Heart left ventricle (tissue), 16 donors: Measurements from ENCODE around the gene RAX2. TPM values are rescaled to one million over a fixed set of nuclear protein-coding genes. Genes with fewer than 3 reads are reported as not detected.
"Not testable (repeated sequence)": the region's sequence is repeated elsewhere in the genome, so short reads cannot be mapped to it uniquely, and the experiment has no call there.

ENCODE experiments used
- ATAC-seq, 4 donors: fragments of 200-7000 bp; cut with Tn5 transposase; one replicate each; pipeline ENCODE4 v1.9.1; 2020 to 2022; ENCODE audit warnings: moderate library complexity in 4 of 4, mild to moderate bottlenecking in 3 of 4, moderate number of reproducible peaks in 1 of 4
- DNase-seq, 5 donors: peaks; one replicate each; pipeline ENCODE4 v3.0.0-alpha.2; 2020
- H3K27ac ChIP-seq, 12 donors: fragments of 200-600 bp; sonication (generic) in 4 of 12; one replicate each; pipeline versions ENCODE4 v1.5.0 to v1.8.0; 2016 to 2022; ENCODE audit warnings: mild to moderate bottlenecking in 2 of 12
- H3K27me3 ChIP-seq, 9 donors: fragments of 200-600 bp; sonication (generic) in 2 of 9; one replicate each; pipeline versions ENCODE4 v1.5.1 to v1.8.0; 2016 to 2022; ENCODE audit warnings: mild to moderate bottlenecking in 3 of 9
- H3K36me3 ChIP-seq, 9 donors: fragments of 200-600 bp; sonication (generic) in 2 of 9; one replicate each; pipeline versions ENCODE4 v1.5.0 to v1.8.0; 2018 to 2022; ENCODE audit warnings: mild to moderate bottlenecking in 2 of 9
- H3K4me1 ChIP-seq, 12 donors: fragments of 200-600 bp; sonication (generic) in 4 of 12; one replicate each; pipeline versions ENCODE4 v1.5.0 to v1.8.0; 2016 to 2022; ENCODE audit warnings: mild to moderate bottlenecking in 3 of 12
- H3K4me3 ChIP-seq, 12 donors: fragments of 200-600 bp; sonication (generic) in 4 of 12; one replicate each; pipeline versions ENCODE4 v1.5.0 to v1.8.0; 2017 to 2022; ENCODE audit warnings: mild to moderate bottlenecking in 9 of 12, moderate library complexity in 4 of 12
- H3K9me3 ChIP-seq, 12 donors: fragments of 200-600 bp; sonication (generic) in 4 of 12; one replicate each; pipeline versions ENCODE4 v1.5.0 to v1.8.0; 2016 to 2022; ENCODE audit warnings: mild to moderate bottlenecking in 1 of 12
- POLR2A ChIP-seq, 2 donors: fragments of 450-650 bp; IDR thresholded peaks; one replicate each; pipeline ENCODE4 v1.6.1; 2017; ENCODE audit warnings: antibody characterized with exemption in 2 of 2, mild to moderate bottlenecking in 2 of 2, moderate library complexity in 2 of 2
- WGBS, 4 donors: extraction: QIAGEN DNeasy Blood & Tissue Kit in 2 of 4; methylation state at CpG; one replicate each; pipeline versions ENCODE4 v1.1.5 to v1.1.7; 2013 to 2018; 5-methylcytosine and 5-hydroxymethylcytosine counted together
- intact Hi-C, 10 donors: fragments of 100-400 bp; cut with DNase I; formaldehyde crosslinking; loops; one replicate each; pipeline versions ENCODE4 v1.11.1 to v1.14.2; 2022
- polyA plus RNA-seq, 2 donors: library from polyadenylated mRNA; stranded (reverse); fragments of 200-250 nt; gene quantifications; one replicate each; pipeline ENCODE4 v1.2.3, GENCODE V29; 2013
- total RNA-seq, 9 donors: library from RNA; depleted of rRNA in 2 of 9; stranded (reverse); fragments of >200 nt in 2 of 9; fragmentation: NEBNext Ultra II Directional in 3 of 9; extraction: Animal tissue kit (Norgen Biotek cat#: 25700) in 3 of 9; gene quantifications; one replicate each; pipeline versions ENCODE4 v1.1.0 to v1.2.4, GENCODE V29; 2016 to 2023
- TF ChIP-seq, protein P1 (sequence below), 12 donors: fragments of 200-600 bp; sonication (generic) in 4 of 12; IDR thresholded peaks; one replicate each; pipeline versions ENCODE4 v1.5.0 to v1.8.0; 2018 to 2022; ENCODE audit warnings: antibody characterized with exemption in 12 of 12, mild to moderate bottlenecking in 5 of 12
- donor health status: ischemic (EF 13 %, LVEDD 7.1; RV severe dilation, severe dysfunction).
- donor health status: healthy with polysubstance abuse.
- donor health status: DM: no; HTN: yes; CAD: no.
- donor health status: DM: no; HTN: no; CAD: no.
- donor health status: ischemic (EF 25% LVEDD 6.9; RV normal size, moderate dysfunction).
- donor health status: ischemic (EF 25% LVEDD 5.7; RV mildly dilated, moderate dysfunction).
- donor health status: healthy.
- donor health status: DM: yes; HTN: yes; CAD: no.
- donor health status: ischemic (EF 35%, LVEDD 5.7; RV mildly dilated, moderate dysfunction).
- donor health status: nonischemic (EF 11% LVEDD 7.7; RV severe dilation, severe dysfunction).
- donor health status: DM: yes; HTN: yes; CAD: no.
- donor health status: PGD.
- donor health status: ischemic (EF 29% LVEDD 5.4; RV normal size, mild dysfunction).
- donor health status: nonischemic (EF 23%, LVEDD 6.1; RV moderate dilation, normal function).

Gene RAX2
- total and polyA plus RNA-seq, 11 donors = not detected

DNA sequence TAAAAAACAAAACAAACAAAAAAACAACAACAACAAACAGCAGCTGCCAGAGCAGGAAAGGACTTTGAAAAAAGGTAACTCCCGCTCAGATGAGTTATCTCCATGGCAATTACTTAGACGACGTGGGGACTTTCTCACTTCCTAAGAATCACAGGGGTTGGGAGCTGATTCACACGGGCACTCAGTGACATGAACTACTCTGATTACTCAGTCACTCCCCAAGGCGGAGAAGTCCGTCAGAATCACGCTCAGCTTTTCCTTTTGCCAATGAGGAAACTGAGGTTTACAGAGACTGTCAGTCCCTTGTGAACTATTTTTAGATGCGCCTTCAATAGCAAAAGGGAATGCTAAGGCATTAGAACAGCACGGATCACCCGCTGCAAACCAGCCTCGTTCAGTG, 46.4 kb upstream of the RAX2 start:
- H3K9me3 ChIP-seq = no peaks in the 10 kb centered on the region
- intact Hi-C loops = no loop called here
- DNase-seq (no peak), ATAC-seq (peak in 1 of 4 donors; percentile 76)
- no peaks in the 10 kb centered on the region for H3K36me3 ChIP-seq
- no peak overlapping the region for H3K27ac ChIP-seq
- H3K4me1 ChIP-seq = peaks cover 0 to 18% (median 4%) of the 10 kb centered on the region in 12 donors
- TF ChIP-seq, protein P1, sequence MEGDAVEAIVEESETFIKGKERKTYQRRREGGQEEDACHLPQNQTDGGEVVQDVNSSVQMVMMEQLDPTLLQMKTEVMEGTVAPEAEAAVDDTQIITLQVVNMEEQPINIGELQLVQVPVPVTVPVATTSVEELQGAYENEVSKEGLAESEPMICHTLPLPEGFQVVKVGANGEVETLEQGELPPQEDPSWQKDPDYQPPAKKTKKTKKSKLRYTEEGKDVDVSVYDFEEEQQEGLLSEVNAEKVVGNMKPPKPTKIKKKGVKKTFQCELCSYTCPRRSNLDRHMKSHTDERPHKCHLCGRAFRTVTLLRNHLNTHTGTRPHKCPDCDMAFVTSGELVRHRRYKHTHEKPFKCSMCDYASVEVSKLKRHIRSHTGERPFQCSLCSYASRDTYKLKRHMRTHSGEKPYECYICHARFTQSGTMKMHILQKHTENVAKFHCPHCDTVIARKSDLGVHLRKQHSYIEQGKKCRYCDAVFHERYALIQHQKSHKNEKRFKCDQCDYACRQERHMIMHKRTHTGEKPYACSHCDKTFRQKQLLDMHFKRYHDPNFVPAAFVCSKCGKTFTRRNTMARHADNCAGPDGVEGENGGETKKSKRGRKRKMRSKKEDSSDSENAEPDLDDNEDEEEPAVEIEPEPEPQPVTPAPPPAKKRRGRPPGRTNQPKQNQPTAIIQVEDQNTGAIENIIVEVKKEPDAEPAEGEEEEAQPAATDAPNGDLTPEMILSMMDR (IDR thresholded peaks at IDR 0.05) = no peak
- no peak for TF ChIP-seq POLR2A (IDR thresholded peaks at IDR 0.05)
- H3K27me3 ChIP-seq = peaks cover 0 to 4% (median 0%) of the 10 kb centered on the region in 9 donors
- H3K4me3 ChIP-seq = peak overlapping the region in 1 of 12 donors; percentile 6
- 22 to 27% (median 24%) methylated on average over 11 of the region's 11 CpGs for WGBS, 4 donors

DNA sequence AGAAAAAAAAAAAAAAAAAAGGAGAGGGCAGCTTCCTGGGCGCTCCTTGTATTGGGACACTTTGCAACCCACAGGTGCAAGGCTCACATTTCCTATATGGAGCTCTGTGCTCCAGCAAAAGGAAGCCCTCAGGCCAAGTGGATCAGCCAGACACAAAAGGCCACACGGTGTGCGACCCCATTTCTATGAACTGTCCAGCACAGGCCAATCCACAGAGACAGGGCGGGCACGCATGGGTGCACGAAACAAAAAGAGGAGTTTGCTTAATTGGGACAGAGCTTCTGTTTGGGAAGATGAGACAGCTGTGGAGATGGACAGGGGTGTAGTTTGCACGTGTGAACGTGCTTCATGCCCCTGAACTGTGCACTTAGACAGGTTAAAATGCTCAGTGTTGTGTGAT, 45.7 kb upstream of the RAX2 start:
- Histone ChIP-seq H3K36me3 (no peaks in the 10 kb centered on the region), H3K4me1 (peaks cover 0 to 25% (median 10%) of the 10 kb centered on the region in 12 donors), H3K27me3 (peaks cover 0 to 4% (median 0%) of the 10 kb centered on the region in 9 donors), H3K9me3 (no peaks in the 10 kb centered on the region), H3K4me3 (no peak overlapping the region), H3K27ac (no peak overlapping the region)
- ATAC-seq = no peak
- DNase-seq = no peak
- intact Hi-C loops = no loop called here
- no peak for TF ChIP-seq POLR2A (IDR thresholded peaks at IDR 0.05)
- TF ChIP-seq, protein P1 (IDR thresholded peaks at IDR 0.05) = no peak
- WGBS, 4 donors = 90 to 92% (median 91%) methylated on average over 8 of the region's 8 CpGs

DNA sequence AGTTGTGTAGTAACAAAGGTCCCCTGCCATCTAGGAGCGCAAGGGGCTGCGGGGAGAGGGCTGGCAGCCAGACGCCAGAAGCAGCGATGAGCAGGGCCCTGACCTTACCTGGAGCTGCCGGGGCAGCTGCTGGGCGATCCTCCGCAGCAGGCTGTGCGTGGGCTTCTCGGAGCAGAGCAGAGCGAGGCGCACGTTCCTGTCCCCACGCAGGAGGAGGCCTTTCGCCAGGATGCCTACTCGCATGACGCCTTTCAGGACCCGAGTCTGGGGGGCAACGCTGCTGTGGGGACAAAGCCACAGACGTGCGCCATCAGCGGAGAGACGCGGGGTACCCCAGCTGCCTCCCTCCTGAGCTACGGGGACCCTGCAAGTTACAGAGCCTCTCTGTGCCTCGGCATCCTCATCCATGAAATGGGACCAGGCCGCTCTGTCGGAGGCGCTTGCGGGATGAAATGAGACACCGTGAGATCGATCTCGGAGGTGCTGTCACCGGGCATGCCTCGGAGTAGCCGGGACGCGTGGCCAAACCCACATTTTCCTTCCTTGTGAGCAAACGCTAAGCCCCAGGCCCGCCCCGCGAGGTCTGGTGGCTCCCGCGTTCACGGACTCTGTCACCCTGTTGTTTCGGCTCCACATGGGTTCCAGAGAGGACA, 44.7 kb upstream of the RAX2 start:
- DNase-seq (no peak), ATAC-seq (no peak)
- H3K27ac ChIP-seq = no peak overlapping the region
- H3K4me1 ChIP-seq = peaks cover 0 to 31% (median 11%) of the 10 kb centered on the region in 12 donors
- H3K4me3 ChIP-seq = no peak overlapping the region
- intact Hi-C loops = no loop called here
- no peaks in the 10 kb centered on the region for H3K9me3 ChIP-seq
- no peaks in the 10 kb centered on the region for H3K36me3 ChIP-seq
- TF ChIP-seq POLR2A (IDR thresholded peaks at IDR 0.05) = no peak
- TF ChIP-seq, protein P1 (IDR thresholded peaks at IDR 0.05) = no peak
- H3K27me3 ChIP-seq = no peaks in the 10 kb centered on the region
- 89 to 94% (median 92%) methylated on average over 30 to 45 of the region's 45 CpGs for WGBS, 4 donors

DNA sequence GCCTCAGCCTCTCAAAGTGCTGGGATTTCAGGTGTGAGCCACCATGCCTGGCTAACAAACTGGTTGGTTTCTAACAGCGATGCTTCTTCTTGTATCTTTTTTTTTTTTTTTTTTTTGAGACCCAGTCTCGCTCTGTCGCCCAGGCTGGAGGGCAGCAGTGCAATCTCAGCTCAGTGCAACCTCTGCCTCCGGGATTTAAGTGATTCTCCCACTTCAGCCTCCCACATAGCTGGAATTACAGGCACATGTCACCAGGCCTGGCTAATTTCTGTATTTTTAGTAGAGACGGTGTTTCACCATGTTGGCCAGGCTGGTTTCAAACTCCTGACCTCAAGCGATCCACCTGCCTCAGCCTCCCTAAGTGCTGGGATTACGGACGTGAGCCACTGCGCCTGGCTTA, 44.1 kb upstream of the RAX2 start:
- H3K36me3 ChIP-seq, H3K27ac ChIP-seq, ATAC-seq, DNase-seq, H3K27me3 ChIP-seq, intact Hi-C loops, H3K4me3 ChIP-seq, H3K9me3 ChIP-seq: not testable (repeated sequence)
- WGBS, 4 donors = 89 to 96% (median 93%) methylated on average over 9 of the region's 9 CpGs
- H3K4me1 ChIP-seq = peaks cover 0 to 36% (median 11%) of the 10 kb centered on the region in 12 donors

DNA sequence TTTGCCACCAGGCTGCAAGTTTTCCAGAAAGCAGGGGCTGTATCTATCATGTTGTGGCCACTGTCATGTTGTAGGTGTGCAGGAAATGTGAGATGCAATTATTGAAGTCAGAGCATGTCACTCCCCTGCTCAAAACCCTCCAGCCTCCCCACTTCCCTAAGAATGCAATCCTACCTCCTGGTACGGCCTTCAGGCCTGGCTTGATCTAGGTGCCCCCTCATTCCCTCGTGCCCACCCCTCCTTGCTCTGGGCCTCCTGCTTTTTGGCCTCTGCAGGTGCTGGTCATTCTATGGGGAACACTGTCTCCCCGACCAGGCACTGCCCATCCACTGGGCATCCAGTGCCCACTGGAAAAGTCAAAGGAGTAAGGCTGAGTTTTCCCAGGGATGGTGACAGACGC, 42.6 kb upstream of the RAX2 start:
- H3K9me3 ChIP-seq = no peaks in the 10 kb centered on the region
- 90 to 96% (median 94%) methylated on average over 4 of the region's 4 CpGs for WGBS, 4 donors
- H3K4me1 ChIP-seq = peaks cover 0 to 36% (median 11%) of the 10 kb centered on the region in 12 donors
- DNase-seq = no peak
- no peaks in the 10 kb centered on the region for H3K36me3 ChIP-seq
- H3K27ac ChIP-seq = no peak overlapping the region
- intact Hi-C loops = no loop called here
- ATAC-seq = no peak
- TF ChIP-seq POLR2A (IDR thresholded peaks at IDR 0.05) = no peak
- TF ChIP-seq, protein P1 (IDR thresholded peaks at IDR 0.05) = no peak
- H3K27me3 ChIP-seq = no peaks in the 10 kb centered on the region
- H3K4me3 ChIP-seq = no peak overlapping the region
